ENCODE data around the gene IFT20.

IFT20 gene

DNA sequence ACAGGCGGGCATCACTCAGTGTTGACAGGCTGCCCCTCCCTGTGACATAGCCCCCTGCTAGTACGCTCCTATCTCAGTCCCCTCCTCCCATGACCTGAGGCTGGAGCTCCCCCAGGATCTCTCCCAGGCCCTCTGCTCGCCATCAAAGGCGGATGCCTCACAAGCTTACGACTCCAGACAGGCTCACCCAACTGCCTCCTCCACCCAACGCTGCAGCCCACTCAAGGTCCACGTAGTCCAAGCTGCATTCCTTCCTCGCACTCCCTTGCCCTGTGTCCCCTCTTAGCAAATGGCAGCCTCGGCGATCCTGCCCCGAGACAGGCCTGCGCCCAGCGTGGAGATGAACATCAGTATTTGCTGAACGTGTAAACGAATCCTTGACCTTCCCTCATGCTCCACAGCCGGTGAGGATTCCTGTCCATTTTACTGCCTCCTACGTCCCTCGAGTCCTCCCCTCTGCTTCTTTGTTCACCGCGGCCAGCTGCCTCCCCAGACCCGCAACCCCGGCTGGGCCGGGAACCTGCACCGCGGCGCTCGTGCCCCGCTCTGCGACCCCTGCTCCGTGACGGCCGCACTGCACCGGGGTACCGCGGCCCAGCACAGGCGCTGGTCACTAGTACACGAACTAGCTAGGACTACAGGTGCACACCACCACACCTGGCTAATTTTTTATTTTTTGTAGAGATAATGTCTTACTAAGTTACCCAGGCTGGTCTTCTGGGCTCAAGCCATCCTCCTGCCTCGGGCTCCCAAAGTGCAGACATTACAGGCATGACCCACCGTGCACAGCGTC is 17.1 kb downstream of the IFT20 start:
- DNase-seq (ENCODE audit: low spot score) = peak; percentile 42
- H2AK5ac ChIP-seq (ENCODE audit: low read depth, low read length) = peak overlapping the region; percentile 33
- H2BK15ac ChIP-seq (ENCODE audit: low read length) = peak overlapping the region; percentile 86
- no peaks in the 10 kb centered on the region for H3K27me3 ChIP-seq (ENCODE audit: control insufficient read depth in 3 of 3, insufficient read depth in 3 of 3, low read depth in 1 of 3, low read length in 3 of 3)
- no peak overlapping the region for H3K14ac ChIP-seq (ENCODE audit: low read length)
- peak overlapping the region; percentile 96 for H3K9ac ChIP-seq (ENCODE audit: low read depth, low read length, poor library complexity)
- peaks cover 0 to 10% of the 10 kb centered on the region in 2 donors for H3K9me3 ChIP-seq (replicated peaks in 1 of 2; ENCODE audit: control insufficient read depth in 2 of 2, insufficient read depth in 1 of 2, low read depth in 1 of 2, low read length in 2 of 2)
- peak overlapping the region; percentile 77 for H4K91ac ChIP-seq (ENCODE audit: low read depth, low read length, poor library complexity)
- peak overlapping the region; percentile 70 for H4K8ac ChIP-seq (ENCODE audit: low read depth, low read length)
- peak overlapping the region; percentile 68 for H3K4me2 ChIP-seq (ENCODE audit: insufficient read depth, low read length, poor library complexity, severe bottlenecking)
- no peak overlapping the region for H2BK120ac ChIP-seq (ENCODE audit: low read depth, low read length)
- H3K4me3 ChIP-seq (ENCODE audit: low read length in 2 of 2) = peak overlapping the region; percentile 58 to 83
- H3K4ac ChIP-seq (ENCODE audit: low read length) = peak overlapping the region; percentile 67
- peaks cover 0 to 33% of the 10 kb centered on the region in 2 donors for H3K36me3 ChIP-seq (replicated peaks in 1 of 2; ENCODE audit: control insufficient read depth in 2 of 2, insufficient read depth in 2 of 2, low read length in 2 of 2)
- peaks cover 2% of the 10 kb centered on the region for H3K79me1 ChIP-seq (ENCODE audit: low read depth, low read length)
- peaks cover 15 to 23% of the 10 kb centered on the region in 2 donors for H3K4me1 ChIP-seq (ENCODE audit: control insufficient read depth in 2 of 2, insufficient read depth in 1 of 2, low read depth in 1 of 2, low read length in 2 of 2)
- H2AFZ ChIP-seq (ENCODE audit: low read length) = peak overlapping the region; percentile 70
- H3K27ac ChIP-seq (replicated peaks; ENCODE audit: low read length) = peak overlapping the region; percentile 66
- H2BK12ac ChIP-seq (ENCODE audit: low read length) = peak overlapping the region; percentile 3
- H3K18ac ChIP-seq (ENCODE audit: low read length) = peak overlapping the region; percentile 88
- peak overlapping the region; percentile 4 for H2BK5ac ChIP-seq (ENCODE audit: low read length)
- no CpG with 5 or more reads among the region's 40 CpGs for WGBS, 2 donors (ENCODE audit: extremely low coverage in 2 of 2, insufficient read length in 2 of 2, insufficient replicate concordance in 1 of 2)
- H3K23ac ChIP-seq (ENCODE audit: low read depth, low read length, poor library complexity) = peak overlapping the region; percentile 80

DNA sequence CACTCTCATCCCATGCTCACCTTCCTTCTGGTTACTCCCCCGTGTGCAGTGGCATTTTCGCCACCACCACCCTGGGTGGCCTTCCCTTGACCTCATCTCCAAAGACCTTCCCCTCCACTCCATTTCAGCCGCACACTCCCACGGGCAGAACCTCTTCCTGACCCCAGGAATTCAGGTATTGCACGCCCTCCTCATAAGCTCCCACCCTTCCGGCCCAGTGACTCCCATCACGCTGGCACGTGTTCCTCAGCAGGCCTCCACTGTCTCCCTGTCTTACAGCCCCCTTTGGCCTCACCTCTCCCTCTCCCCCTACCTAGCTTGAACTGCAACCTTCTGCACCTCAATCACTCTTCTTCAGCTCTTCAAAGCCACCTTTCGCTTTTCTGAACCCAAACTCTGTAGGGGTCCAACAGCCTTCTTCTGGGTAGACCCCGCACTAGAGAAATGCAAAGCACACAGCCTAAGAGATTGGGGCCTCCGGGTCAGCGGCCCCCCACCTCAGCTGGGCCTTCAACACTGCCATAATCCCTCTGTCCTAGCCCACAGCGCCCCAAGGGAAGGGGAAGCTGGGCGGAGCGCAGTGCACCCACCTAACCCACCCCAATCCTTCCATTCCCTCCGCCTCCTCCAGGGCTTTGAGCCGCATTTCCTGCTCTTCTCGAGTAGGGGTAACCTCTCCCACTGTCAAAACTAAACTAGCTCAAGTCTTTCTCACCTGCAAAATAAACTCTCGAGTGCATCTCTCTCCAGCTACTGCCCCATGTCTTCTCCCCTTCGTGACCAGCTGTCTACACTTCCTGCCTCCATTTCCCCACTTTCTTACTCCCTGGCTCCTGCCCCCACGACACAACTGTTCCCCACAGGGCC is 17.9 kb downstream of the IFT20 start:
- H3K4me3 ChIP-seq (ENCODE audit: low read length in 2 of 2) = peak overlapping the region; percentile 58 to 83
- H4K91ac ChIP-seq (ENCODE audit: low read depth, low read length, poor library complexity) = peak overlapping the region; percentile 77
- peaks cover 2% of the 10 kb centered on the region for H3K79me1 ChIP-seq (ENCODE audit: low read depth, low read length)
- peak overlapping the region; percentile 16 for H2BK12ac ChIP-seq (ENCODE audit: low read length)
- H3K4me2 ChIP-seq (ENCODE audit: insufficient read depth, low read length, poor library complexity, severe bottlenecking) = no peak overlapping the region
- H3K4me1 ChIP-seq (ENCODE audit: control insufficient read depth in 2 of 2, insufficient read depth in 1 of 2, low read depth in 1 of 2, low read length in 2 of 2) = peaks cover 13 to 22% of the 10 kb centered on the region in 2 donors
- H3K27ac ChIP-seq (replicated peaks; ENCODE audit: low read length) = no peak overlapping the region
- peaks cover 0 to 25% of the 10 kb centered on the region in 2 donors for H3K36me3 ChIP-seq (replicated peaks in 1 of 2; ENCODE audit: control insufficient read depth in 2 of 2, insufficient read depth in 2 of 2, low read length in 2 of 2)
- no peaks in the 10 kb centered on the region for H3K27me3 ChIP-seq (ENCODE audit: control insufficient read depth in 3 of 3, insufficient read depth in 3 of 3, low read depth in 1 of 3, low read length in 3 of 3)
- WGBS, 2 donors (ENCODE audit: extremely low coverage in 2 of 2, insufficient read length in 2 of 2, insufficient replicate concordance in 1 of 2) = no CpG with 5 or more reads among the region's 21 CpGs
- peaks cover 0 to 10% of the 10 kb centered on the region in 2 donors for H3K9me3 ChIP-seq (replicated peaks in 1 of 2; ENCODE audit: control insufficient read depth in 2 of 2, insufficient read depth in 1 of 2, low read depth in 1 of 2, low read length in 2 of 2)
- peak overlapping the region; percentile 96 for H3K9ac ChIP-seq (ENCODE audit: low read depth, low read length, poor library complexity)
- peak overlapping the region; percentile 70 for H2AFZ ChIP-seq (ENCODE audit: low read length)
- no peak for DNase-seq (ENCODE audit: low spot score)
- H2BK15ac ChIP-seq (ENCODE audit: low read length) = peak overlapping the region; percentile 86
- peak overlapping the region; percentile 4 for H2BK5ac ChIP-seq (ENCODE audit: low read length)
- peak overlapping the region; percentile 65 for H3K18ac ChIP-seq (ENCODE audit: low read length)
- H2BK120ac ChIP-seq (ENCODE audit: low read depth, low read length) = peak overlapping the region; percentile 6
- no peak overlapping the region for H3K14ac ChIP-seq (ENCODE audit: low read length)
- H2AK5ac ChIP-seq (ENCODE audit: low read depth, low read length) = peak overlapping the region; percentile 33
- peak overlapping the region; percentile 70 for H4K8ac ChIP-seq (ENCODE audit: low read depth, low read length)
- H3K23ac ChIP-seq (ENCODE audit: low read depth, low read length, poor library complexity) = peak overlapping the region; percentile 68
- H3K4ac ChIP-seq (ENCODE audit: low read length) = peak overlapping the region; percentile 2

DNA sequence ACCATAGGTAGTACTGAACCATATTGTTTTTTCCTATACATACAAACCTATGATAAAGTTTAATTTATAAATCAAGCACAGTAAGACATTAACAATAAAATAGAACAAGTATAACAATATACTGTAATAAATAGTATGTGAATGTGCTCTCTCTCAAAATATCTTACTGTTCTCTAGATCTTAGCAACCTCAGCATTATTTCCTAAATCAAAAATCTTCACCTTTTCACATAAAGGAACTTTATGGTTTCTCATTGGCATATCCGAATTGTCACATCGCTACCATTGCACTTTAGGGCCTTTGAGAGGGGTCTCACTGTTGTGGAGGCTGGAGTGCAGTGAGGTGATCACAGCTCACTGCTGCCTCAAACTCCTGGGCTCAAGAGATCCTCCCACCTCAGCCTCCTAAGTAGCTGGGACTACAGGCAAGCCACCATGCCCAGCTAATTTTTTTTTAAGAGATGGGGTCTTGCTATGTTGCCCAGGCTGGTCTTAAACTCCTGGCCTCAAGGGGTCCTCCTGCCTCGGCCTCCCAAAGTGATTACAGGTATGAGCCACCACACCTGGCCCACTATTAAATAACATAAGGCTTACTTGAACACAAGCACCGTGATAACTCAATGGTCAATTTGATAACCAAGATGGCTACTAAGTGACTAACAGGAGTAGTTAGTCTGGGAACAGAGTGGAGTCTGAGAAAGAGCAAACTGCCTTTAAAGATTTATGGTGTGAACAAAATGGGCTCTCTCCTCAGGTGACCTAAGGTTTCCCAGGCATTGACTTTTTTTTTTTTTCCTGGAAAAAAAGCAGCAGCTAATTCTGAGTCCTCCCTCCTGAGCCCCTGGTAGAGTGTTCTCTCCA is 19.2 kb downstream of the IFT20 start:
- Histone ChIP-seq H3K4ac (ENCODE audit: low read length) (no peak overlapping the region), H3K27ac (replicated peaks; ENCODE audit: low read length) (no peak overlapping the region), H3K14ac (ENCODE audit: low read length) (no peak overlapping the region), H2BK120ac (ENCODE audit: low read depth, low read length) (no peak overlapping the region), H4K8ac (ENCODE audit: low read depth, low read length) (no peak overlapping the region), H3K4me1 (ENCODE audit: control insufficient read depth in 2 of 2, insufficient read depth in 1 of 2, low read depth in 1 of 2, low read length in 2 of 2) (peaks cover 11 to 17% of the 10 kb centered on the region in 2 donors), H2BK12ac (ENCODE audit: low read length) (no peak overlapping the region), H2BK15ac (ENCODE audit: low read length) (no peak overlapping the region), H3K4me3 (ENCODE audit: low read length in 2 of 2) (no peak overlapping the region), H2BK5ac (ENCODE audit: low read length) (no peak overlapping the region), H3K4me2 (ENCODE audit: insufficient read depth, low read length, poor library complexity, severe bottlenecking) (no peak overlapping the region), H3K79me1 (ENCODE audit: low read depth, low read length) (no peaks in the 10 kb centered on the region), H4K91ac (ENCODE audit: low read depth, low read length, poor library complexity) (no peak overlapping the region), H3K23ac (ENCODE audit: low read depth, low read length, poor library complexity) (no peak overlapping the region), H3K9me3 (replicated peaks in 1 of 2; ENCODE audit: control insufficient read depth in 2 of 2, insufficient read depth in 1 of 2, low read depth in 1 of 2, low read length in 2 of 2) (peaks cover 0 to 8% of the 10 kb centered on the region in 2 donors), H3K18ac (ENCODE audit: low read length) (no peak overlapping the region), H2AK5ac (ENCODE audit: low read depth, low read length) (no peak overlapping the region), H3K9ac (ENCODE audit: low read depth, low read length, poor library complexity) (no peak overlapping the region), H3K36me3 (replicated peaks in 1 of 2; ENCODE audit: control insufficient read depth in 2 of 2, insufficient read depth in 2 of 2, low read length in 2 of 2) (peaks cover 0 to 12% of the 10 kb centered on the region in 2 donors), H3K27me3 (ENCODE audit: control insufficient read depth in 3 of 3, insufficient read depth in 3 of 3, low read depth in 1 of 3, low read length in 3 of 3) (no peaks in the 10 kb centered on the region), H2AFZ (ENCODE audit: low read length) (no peak overlapping the region)
- no CpG with 5 or more reads among the region's 4 CpGs for WGBS, 2 donors (ENCODE audit: extremely low coverage in 2 of 2, insufficient read length in 2 of 2, insufficient replicate concordance in 1 of 2)
- no peak for DNase-seq (ENCODE audit: low spot score)
